ENCODE data around the gene XKR7.

XKR7 gene

DNA sequence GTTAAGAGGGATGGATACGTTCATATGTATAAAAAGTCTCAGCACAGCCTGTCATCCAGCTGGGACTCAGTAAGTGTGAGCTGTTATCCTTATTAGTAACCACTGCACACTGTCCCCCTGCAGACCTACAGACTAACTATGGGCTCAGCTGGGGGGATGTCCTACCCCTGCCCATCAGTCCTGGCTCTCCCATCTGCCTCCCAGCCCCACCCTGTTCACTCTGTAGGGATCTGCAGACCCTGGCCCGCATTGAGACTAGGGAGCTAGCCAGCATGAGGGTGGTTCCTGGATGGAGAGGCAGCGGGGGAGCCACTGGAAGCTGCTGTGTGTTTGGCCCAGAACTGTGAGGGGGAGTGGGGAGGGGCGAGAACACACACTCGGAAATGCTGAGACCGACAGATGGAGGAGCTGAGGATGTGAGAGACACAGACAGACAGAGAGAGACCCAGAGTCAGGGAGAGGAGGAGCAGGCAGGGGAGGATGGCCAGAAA, 17.1 kb downstream of the XKR7 start:
- no peak for DNase-seq

DNA sequence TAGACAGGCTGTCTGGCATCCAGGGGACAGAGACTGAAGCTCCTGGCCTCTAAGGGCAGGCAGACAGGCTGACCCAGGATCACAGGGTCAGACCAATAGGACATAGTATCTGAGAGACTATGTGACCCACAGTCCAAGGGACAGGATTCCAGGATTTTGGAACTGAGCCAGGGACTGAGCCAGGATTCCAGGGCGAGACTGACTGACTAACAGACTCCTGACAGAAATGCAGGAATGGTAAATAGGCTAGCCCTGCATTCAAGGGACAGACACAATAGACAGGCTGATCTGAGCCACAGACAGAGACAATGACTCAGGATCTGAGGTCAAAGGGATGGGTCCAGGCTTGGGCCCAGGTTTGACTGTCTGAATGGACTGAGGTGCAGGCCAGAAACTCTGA, 19.8 kb downstream of the XKR7 start:
- DNase-seq: no peak

DNA sequence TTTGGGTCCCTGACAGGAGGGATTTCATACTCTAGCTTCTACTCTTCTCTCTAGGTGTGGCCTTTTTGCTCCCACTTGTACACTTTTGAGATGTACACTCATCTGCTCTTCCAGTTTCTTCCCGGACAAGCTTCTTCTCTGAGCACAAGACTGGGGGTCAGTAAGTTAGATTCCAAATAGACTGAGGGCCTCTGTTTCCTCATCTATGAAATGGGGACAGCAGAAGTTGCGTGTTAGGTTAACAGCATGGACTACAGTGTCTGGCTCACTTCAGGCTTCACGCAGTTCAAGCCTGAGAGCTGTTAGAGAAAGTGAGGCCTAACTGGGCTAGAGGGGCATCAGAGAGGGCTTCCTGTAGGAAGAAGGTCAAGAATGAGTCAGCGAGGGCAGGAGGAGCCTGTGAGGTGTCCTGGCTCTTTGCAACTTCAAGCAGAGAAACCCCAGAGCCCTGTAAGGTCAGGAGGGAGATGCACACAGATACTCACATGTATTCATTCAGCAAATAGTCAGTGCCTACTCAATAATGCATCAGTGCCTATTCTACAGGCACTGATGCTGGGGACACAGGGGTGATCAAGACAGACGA, 20.6 kb downstream of the XKR7 start:
- DNase-seq: no peak

DNA sequence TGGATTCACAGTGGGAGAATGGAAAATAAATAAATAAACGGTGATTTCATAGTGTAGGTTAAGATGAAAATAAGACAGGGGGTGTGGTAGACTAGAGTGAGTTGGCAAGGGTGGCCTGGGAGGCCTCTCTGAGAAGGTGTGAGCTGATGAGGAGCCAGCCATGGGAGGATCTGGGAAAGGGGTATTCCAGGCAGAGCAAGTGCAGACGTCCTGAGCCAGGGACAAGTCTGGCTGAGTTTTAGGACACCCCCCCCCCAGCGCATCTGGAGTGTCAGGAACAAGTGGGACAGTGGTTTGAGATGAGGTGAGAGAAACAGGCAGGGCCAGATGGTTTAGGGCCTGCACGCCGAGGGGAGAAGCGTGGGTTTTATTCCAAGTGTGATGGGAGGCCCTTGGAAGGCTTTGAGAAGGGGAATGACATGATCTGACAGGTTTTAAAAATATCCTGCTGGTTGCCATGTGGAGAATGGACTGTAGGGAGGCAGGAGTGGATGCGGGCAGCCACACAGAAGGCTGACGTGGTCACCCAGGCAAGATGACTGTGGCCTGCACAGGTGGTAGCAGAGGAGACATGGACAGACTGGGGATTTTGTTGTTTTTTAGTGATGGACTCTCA, 21.2 kb downstream of the XKR7 start:
- DNase-seq: no peak

DNA sequence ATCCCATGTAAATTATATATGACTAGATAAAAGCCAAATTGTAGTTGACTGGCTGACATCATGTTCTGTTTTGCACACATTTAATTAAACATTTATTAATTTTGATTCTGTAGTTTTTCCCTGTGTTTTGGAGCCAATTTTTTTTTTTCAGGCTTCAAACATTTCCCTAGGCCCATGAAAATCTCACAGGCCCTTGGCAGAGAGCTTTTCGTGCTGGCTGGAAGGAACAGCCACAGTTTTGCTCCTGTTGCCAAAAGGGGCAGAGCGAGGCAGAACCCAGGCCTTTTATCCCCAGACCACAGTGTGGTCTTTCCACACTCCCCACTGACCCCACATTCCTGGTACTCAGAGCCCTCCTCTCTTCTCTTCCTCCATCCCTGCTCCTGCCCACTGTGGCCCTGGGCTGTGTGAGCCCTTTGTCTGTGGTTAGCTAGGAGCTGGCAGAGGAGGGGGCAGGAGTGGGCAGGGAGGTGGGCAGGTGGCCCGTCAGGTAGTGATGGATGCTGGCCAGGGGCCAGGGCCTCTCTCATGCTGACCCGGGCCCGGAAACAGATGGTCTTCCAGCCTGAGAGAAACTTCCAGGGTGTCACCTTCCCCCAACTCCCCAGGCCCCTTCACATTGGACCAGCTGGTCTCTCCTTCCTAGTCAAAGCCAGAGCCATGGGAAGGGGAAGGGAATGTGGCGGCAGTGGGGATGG, 22.8 kb downstream of the XKR7 start:
- no peak for DNase-seq

DNA sequence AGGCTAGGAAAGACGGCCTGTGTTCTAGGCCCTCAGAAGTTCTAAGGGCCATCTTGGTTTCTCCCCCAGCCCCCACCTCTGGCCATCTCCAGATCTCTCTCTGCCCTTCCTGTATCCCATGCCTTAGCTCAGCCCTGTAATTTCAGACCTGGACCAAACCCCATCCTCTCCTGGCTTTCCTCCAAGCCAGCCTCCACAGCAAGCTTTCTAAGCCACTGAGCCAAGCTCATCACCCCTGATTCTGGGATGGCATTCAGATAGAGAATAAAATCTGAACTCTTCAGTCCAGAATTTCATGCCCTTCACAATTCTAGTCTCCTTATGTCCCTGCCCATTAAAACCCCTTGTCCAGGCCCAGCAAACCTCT, 23.4 kb downstream of the XKR7 start:
- no peak for DNase-seq

DNA sequence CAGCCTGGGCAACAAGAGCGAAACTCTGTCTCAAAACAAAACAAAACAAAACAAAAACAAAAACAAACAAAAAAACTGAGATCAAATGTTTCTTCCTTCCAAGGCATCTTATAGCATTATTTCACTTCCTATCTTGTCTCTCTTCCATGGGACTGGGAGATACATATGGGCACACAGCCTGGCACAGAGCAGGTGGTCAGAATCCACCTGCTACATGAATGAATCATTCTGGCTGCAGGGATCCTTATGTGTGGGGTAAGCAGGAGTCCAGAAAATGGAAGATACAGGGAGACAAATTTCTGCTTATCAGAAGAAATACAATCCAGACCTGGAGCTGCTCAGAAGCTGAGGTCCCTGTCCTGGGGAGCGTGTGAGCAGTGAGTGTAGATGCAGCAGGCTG, 24.1 kb downstream of the XKR7 start:
- DNase-seq: no peak

DNA sequence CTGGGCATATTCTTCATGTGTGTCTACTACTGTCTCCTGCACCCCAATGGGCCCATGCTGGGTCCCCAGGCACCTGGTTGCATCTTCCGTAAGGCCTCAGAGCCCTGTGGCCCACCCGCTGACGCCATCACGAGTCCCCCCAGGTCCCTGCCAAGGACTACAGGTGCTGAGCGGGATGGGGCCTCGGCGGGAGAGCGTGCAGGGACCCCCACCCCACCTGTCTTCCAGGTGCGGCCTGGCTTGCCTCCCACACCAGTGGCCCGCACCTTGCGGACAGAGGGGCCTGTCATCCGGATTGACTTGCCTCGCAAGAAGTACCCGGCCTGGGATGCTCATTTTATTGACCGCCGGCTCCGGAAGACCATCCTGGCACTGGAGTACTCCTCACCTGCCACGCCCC, 29.0 kb downstream of the XKR7 start:
- no peak for DNase-seq

DNA sequence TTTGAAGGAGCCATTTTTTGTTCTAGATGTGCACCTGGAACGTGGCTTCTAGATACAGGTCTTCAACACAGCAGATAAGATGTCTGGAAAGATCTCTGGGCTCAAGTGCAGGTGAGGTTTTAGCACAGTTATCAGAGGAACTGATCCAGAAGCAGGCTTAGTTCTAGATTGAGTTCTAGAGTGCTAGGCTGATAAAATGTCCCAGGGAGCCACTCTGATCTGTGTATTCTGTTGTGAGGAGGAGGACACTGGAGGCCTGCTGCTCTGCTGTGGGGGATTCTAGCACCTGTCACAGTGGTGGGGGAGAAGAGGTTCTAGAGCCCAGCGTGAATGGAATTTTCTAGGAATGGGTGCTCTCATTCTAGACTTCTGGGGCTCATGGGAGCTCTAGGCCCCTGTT, 30.3 kb downstream of the XKR7 start:
- no peak for DNase-seq

DNA sequence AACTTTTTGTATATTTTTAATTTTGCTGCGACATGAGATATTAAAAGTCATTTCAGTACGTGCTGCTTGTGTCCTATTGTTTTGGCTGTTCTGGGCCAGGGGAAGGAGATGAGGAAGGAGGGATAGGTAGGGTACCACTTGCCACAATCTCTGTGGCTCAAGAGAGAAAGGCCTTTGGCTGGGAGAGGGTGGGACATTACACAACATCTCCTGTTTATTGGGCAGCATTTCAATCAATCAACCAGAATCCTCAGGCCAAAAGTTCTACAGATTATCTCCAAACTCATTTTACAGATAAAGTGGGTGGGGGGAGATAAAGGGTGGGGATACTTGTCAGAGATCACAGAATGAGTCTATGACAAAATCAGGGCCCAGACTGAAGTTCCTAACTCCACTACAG, 35.4 kb downstream of the XKR7 start:
- DNase-seq: no peak

DNA sequence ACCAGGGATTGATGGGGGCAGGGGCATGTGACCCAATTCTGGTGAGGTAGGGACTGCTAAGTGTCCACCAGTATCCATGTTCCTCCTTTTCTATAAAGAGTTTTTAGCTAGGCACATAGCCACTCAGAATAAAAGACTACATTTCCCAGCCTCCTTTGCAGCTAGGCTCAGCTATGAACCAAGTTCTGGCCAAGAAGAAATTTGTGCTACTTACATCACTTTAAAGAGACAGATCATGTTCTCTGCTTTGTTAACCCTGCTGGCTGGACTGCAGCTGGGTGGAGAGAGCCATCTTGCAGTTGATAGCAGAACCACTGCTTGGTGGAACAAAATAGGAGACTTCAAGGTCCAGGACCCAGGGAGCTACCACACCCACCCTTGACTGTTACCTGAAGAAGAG, 37.0 kb downstream of the XKR7 start:
- DNase-seq: no peak

DNA sequence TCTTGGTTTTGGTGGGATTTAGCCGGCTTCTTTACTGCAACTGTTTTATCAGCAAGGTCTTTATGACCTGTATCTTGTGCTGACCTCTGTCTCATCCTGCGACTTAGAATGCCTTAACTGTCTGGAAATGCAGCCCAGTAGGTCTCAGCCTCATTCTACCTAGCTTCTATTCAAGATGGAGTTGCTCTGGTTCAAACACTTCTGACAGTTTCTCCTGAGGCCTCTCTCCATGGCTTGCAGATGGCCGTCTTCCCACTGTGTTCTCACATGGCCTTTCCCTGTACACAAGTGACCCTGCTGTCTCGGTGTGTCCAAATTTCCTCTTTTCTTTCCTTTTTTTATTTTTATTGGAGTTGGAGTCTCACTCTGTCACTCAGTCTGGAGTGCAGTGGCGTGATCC, 38.1 kb downstream of the XKR7 start:
- no peak for DNase-seq

DNA sequence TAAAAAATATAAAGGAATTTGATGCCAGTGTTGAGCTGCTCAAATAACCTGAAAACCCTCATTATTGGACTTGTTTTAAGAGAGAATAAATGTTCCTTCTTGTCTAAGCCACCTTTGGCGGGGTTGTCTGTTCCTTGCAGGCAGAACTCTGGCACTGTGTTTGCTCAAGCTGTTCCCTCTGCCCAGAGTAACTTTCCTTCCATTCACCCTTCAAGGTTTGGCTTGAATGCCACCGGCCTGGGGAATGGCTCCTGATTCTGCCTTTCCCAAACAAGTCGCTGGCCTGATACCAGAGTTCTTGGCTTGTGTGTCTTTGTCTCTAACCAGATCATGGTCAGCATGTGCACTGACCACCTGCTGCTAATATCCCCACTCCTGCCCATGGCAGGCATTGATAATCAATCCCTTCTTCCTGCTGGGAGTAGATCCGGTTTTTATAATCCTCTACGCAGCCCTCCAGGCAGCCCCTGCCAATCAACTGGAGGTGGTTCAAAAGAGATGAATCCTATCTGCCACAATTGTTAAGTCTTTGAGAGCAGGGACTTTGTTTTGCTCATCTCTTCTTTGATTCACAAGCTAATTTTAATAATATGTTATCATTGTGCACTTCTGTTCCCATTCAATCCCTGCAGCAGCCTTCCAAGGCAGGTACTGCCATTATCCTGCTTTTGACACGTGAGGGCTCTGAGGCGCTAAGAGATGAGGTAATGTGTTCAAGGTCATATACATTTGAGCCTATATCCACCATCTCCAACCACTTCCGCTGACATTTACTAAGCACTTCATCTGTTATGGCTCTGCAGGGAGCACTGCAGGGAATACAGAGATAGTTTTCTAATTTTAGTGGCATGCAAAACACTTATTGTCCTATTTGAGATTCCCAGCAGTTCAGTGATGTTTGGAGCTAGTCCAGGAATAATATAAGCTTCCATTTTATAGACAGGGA, 39.2 kb downstream of the XKR7 start:
- peak; percentile 72 for DNase-seq

DNA sequence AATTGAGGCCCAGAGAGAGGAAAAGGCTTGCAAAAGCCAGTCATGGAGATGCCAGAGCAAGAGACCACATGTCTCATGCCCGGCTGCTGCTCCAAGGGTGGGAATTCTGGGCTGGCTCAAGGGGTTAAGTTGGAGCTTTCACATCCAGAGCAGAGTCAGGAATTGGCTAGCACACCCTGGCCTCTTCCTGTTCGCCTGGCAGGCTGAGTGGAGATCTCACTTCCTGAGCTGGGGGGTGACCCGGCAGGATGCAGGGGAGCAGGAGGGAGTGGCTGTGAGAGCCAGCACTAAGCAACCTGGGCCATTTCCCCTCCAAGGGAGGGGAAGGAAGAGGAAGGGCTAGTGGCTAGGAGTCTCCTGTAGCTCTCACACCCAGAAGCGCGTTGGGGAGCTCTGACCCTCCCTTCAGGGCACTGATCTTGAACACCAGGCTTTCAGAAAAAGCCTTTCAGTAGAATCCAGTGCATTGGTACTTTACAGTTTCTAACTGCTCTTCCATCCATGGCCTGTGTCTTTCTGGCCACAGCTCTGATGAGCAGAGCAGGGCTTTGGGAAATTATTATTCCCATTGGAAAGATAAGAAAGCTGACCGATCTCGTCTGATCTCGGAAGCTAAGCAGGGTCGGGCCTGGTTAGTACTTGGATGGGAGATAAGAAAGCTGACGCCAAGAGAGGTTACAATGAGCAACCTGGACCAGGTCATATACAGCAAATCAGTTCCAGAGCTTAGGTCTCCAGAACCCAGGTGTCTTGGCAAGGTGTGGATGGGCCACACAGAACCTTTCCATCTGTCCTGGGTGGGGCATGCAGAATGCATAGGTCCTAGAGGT, 40.1 kb downstream of the XKR7 start:
- peak; percentile 79 for DNase-seq

DNA sequence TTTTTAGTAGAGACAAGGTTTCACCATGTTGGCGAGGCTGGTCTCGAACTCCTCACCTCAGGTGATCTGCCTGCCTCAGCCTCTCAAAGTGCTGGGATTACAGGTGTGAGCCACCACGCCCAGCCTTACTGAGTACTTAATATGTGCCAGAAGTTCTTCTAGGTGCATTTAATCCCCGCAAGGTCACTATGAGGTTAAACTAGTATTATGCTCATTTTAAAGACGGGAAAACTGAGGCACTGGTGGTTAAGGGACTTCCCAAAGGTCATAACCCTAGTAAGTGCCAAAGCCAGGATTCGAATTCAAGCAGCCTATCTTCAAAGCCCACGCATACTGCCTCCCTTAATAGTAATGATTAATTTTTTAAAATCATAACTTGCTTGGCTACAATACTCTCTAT, 41.6 kb downstream of the XKR7 start:
- DNase-seq: no peak

DNA sequence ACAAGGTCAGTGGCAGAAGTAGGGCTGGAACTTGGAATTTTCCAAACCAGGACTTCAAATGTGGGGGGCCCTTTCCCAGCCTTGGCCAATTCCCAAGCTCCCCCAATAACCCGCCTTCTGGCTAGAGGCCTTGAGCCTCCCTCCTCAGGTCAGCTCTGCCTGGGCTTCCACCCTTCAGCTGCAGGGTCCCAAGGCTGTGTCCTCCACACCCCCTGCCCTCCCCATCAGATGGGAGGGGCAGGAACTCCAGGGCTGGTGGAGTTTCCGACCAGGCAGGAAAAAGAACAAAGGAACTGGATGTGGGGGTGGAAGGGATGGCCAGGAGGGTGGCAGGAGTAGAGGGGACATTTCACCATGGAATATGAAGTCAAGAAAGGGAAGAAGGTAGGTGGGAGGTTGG, 42.1 kb downstream of the XKR7 start, which contains the start of gene CCM2L:
CCM2L (plus strand) TSS at position 338 of the 400 bp plus-strand sequence; CDS start at position 355, 17 bp downstream.
- DNase-seq: no peak

DNA sequence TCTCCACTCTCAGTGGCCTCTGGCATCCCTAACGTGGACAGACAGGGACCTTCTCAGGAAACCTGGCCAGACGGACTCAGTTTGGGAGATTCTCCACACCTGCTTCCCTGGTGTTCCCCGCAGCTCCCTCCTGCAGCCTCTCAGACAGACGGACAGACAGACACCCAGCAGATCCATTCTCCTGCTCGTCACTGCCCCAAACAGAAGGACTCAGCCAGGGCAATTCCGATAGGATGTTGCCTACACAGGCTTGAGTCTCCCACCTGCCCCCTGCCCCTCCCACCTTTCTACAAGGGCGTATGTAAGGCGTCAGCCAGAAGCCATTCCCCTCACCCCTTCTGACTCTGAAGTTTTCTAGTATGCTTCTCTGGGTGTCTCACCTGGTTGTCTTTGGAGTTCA, 42.7 kb downstream of the XKR7 start:
- no peak for DNase-seq

DNA sequence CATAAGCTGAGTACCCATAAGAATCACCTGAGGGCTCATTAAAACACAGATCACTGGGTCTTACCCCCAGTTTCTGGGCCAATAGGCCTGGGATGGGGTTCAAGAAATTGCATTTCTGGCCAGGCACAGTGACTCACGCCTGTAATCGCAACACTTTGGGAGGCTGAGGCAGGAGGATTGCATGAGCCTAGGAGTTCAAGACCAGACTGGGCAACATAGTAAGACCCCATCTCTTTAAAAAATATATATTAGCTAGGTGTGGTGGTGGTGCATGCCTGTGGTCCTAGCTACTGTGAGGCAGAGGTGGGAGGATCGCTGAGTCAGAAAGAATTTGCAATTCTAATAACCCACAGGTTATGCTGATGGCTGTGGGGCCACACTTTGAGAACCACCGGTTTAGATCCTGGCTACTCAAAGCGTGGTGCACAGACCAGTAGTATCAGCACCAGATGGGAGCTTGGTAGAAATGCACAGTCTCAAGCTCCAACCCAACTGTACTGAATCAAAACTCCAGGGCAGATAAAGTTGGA, 44.3 kb downstream of the XKR7 start:
- no peak for DNase-seq

DNA sequence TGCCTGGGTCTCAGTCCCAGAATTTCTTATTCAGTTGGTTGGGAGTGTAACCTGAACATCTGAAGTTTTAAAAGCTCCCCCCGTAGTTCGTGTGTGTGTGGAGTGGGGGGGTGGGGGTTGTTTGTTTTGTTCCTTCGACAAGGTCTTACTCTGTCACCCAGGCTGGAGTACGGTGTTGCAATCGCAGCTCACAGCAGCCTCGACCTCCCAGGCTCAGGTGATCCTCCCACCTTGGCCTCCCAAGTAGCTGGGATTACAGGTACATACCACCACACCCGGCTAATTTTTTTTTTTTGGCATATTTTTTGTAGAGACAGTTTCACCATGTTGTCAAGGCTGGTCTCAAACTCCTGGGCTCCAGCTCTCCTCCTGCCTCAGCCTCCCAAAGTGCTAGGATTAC, 45.4 kb downstream of the XKR7 start:
- DNase-seq: no peak

DNA sequence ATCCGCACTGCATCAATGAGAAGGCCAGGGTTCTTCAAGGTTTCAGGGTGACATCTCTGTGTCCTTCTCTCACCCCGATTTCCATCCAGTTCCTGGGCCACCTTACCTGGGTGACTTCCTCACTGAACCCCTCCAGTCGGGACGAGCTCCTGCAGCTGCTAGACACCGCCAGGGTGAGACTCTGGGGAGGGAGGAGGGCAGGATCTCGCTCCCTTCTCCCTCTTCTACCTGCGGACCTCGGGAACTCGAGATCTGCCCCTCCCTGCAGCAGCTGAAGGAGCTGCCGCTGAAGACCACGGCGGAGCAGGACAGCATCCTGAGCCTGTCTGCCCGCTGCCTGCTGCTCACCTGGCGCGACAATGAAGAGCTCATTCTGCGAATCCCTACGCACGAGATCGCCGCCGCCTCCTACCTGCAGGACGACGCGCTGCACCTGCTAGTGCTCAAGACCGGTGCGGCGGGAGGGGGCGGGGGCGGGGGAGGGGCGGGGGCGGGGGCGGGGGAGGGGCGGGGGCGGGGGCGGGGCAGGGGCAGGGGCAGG, 49.8 kb downstream of the XKR7 start:
- peak; percentile 86 for DNase-seq

DNA sequence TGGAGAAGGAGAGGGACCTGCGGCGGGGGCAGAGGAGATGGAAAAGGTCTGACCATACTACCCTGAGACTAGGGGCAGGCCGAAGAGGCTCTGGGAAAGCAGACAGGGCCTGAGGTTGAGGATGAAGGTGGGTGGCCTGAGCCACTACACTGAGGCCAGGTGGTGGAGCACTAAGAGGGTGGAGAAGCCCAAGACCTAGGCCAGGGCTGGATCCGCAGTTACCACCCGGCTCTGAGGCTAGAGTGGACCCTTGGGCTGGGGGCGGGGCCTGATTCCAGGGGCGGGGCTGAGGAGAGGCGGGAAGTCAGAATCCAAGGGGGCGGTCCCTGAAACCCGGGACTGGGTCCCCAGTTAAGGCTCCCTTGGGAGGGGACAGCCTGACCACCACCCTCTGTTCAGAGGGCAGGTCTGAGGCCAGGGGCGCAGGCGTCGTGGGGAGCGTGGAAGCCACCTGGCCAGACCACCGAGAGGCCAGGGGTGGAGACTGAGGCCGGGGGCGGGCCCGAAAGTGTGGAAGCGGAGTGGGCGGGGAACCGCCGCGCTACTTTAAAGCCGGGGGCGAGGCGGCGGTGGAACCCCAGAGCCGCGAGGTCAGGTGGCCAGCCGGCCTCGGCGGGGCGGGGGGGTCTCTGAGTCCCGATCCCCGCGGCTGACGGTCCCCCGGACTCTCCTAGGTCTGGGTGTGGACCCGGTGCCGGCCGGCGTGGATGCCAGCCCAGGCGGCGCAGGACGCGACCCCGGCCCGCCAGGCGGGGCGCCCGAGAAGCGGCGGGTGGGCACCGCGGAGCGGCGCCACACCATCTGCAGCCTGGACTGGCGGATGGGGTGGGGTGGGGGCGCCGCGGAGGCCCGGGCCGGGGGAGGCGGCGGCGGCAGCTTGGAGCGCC, 50.6 kb downstream of the XKR7 start:
- DNase-seq: peak; percentile 78

All from DMS153 (cell line).